GM23338 (cell line): ENCODE data around the gene COBLL1. TPM values are rescaled to one million over a fixed set of nuclear protein-coding genes. Genes with fewer than 3 reads are reported as not detected.

Experiments used
- ATAC-seq: fragments of 200-7000 bp; cut with Tn5 transposase; 3 replicates; pipeline ENCODE4 v1.9.1; 2020
- DNase-seq: peaks from one replicate; pipeline ENCODE4 v3.0.0-alpha.2; 2015; ENCODE audit warnings: low spot score
- H2AFZ ChIP-seq: fragments of 200-600 bp; sonication (generic); 2 replicates; pipeline ENCODE4 v1.8.0; 2016; ENCODE audit warnings: antibody characterized with exemption, mild to moderate bottlenecking, moderate library complexity
- H3F3A ChIP-seq: fragments of 200-600 bp; sonication (generic); replicated peaks from 2 replicates; pipeline ENCODE4 v1.8.0; 2017; ENCODE audit warnings: antibody characterized with exemption, mixed run types, low read depth
- H3K27ac ChIP-seq: fragments of 200-600 bp; sonication (generic); 2 replicates; pipeline ENCODE4 v1.6.1; 2016; ENCODE audit warnings: low read depth
- H3K27me3 ChIP-seq: fragments of 200-600 bp; sonication (generic); 2 replicates; pipeline ENCODE4 v1.8.0; 2016; ENCODE audit warnings: mild to moderate bottlenecking, mixed run types, moderate library complexity; ENCODE audit not compliant: insufficient read depth
- H3K36me3 ChIP-seq: fragments of 200-600 bp; sonication (generic); 2 replicates; pipeline ENCODE4 v1.8.0; 2016; ENCODE audit warnings: mild to moderate bottlenecking; ENCODE audit not compliant: insufficient read depth
- H3K4me1 ChIP-seq: fragments of 200-600 bp; sonication (generic); 2 replicates; pipeline ENCODE4 v1.8.0; 2016; ENCODE audit warnings: mild to moderate bottlenecking, moderate library complexity; ENCODE audit not compliant: insufficient read depth
- H3K4me2 ChIP-seq: fragments of 200-600 bp; sonication (generic); 2 replicates; pipeline ENCODE4 v1.7.1; 2017; ENCODE audit warnings: mixed run types
- H3K4me3 ChIP-seq: fragments of 200-600 bp; sonication (generic); 2 replicates; pipeline ENCODE4 v1.6.1; 2016; ENCODE audit warnings: mixed run types
- H3K79me2 ChIP-seq: fragments of 200-600 bp; sonication (generic); replicated peaks from 2 replicates; pipeline ENCODE4 v1.8.0; 2017; ENCODE audit warnings: mild to moderate bottlenecking; ENCODE audit not compliant: insufficient read depth
- H3K9me2 ChIP-seq: fragments of 200-600 bp; sonication (generic); 2 replicates; pipeline ENCODE4 v1.8.0; 2017; ENCODE audit not compliant: insufficient read depth
- H4K20me1 ChIP-seq: fragments of 200-600 bp; sonication (generic); replicated peaks from 2 replicates; pipeline ENCODE4 v1.8.0; 2017; ENCODE audit warnings: mild to moderate bottlenecking; ENCODE audit not compliant: insufficient read depth
- H3K27ac Mint-ChIP-seq: 2 replicates; pipeline ENCODE4 v1.8.0; 2020; ENCODE audit warnings: inconsistent platforms, mild to moderate bottlenecking, moderate library complexity, mixed read lengths
- H3K27me3 Mint-ChIP-seq: 3 replicates; pipeline ENCODE4 v1.8.0; 2022; ENCODE audit warnings: low read depth, mild to moderate bottlenecking, moderate library complexity, mixed read lengths, inconsistent platforms; ENCODE audit not compliant: insufficient read depth, poor library complexity
- H3K36me3 Mint-ChIP-seq: 3 replicates; pipeline ENCODE4 v1.8.0; 2021; ENCODE audit warnings: low read depth, mild to moderate bottlenecking, inconsistent platforms, moderate library complexity, mixed read lengths
- H3K4me1 Mint-ChIP-seq: 3 replicates; pipeline ENCODE4 v1.8.0; 2020; ENCODE audit warnings: mild to moderate bottlenecking, inconsistent platforms, mixed read lengths
- H3K4me3 Mint-ChIP-seq: 3 replicates; pipeline ENCODE4 v1.8.0; 2021; ENCODE audit warnings: moderate library complexity, mild to moderate bottlenecking, inconsistent platforms, mixed read lengths
- H3K9me3 Mint-ChIP-seq: 3 replicates; pipeline ENCODE4 v1.8.0; 2020; ENCODE audit warnings: moderate library complexity, mild to moderate bottlenecking, inconsistent platforms, mixed read lengths
- CREB1 ChIP-seq: fragments of 250-450 bp; sonication (Bioruptor Pico); IDR thresholded peaks from 2 replicates; pipeline ENCODE4 v1.5.0; 2020; ENCODE audit warnings: low read depth, mild to moderate bottlenecking, moderate library complexity
- ETS1 ChIP-seq: IDR thresholded peaks from 2 replicates; pipeline ENCODE4 v1.6.1; 2016; ENCODE audit warnings: antibody characterized with exemption
- EZH2 ChIP-seq: fragments of 200-600 bp; sonication (generic); IDR thresholded peaks from one replicate; pipeline ENCODE4 v1.8.0; 2017; ENCODE audit warnings: antibody characterized with exemption, mild to moderate bottlenecking, low read depth; ENCODE audit not compliant: unreplicated experiment
- EZH2phosphoT487 ChIP-seq: fragments of 200-600 bp; sonication (generic); IDR thresholded peaks from one replicate; pipeline ENCODE4 v1.8.1; 2018; ENCODE audit warnings: antibody characterized with exemption; ENCODE audit not compliant: unreplicated experiment
- JUNB ChIP-seq: IDR thresholded peaks from one replicate; pipeline ENCODE4 v1.6.1; 2016; ENCODE audit warnings: antibody characterized with exemption; ENCODE audit not compliant: unreplicated experiment
- NANOG ChIP-seq: IDR thresholded peaks from 2 replicates; pipeline ENCODE4 v1.6.1; 2016; ENCODE audit warnings: antibody characterized with exemption, borderline replicate concordance
- POLR2AphosphoS5 ChIP-seq: IDR thresholded peaks from 2 replicates; pipeline ENCODE4 v1.6.1; 2016; ENCODE audit warnings: antibody characterized with exemption, low read depth
- STAT1 ChIP-seq: IDR thresholded peaks from one replicate; pipeline ENCODE4 v1.6.1; 2016; ENCODE audit warnings: antibody characterized with exemption; ENCODE audit not compliant: unreplicated experiment
- ZNF114 ChIP-seq: fragments of 250-450 bp; sonication (Bioruptor Pico); IDR thresholded peaks from 2 replicates; pipeline ENCODE4 v1.5.0; 2020; ENCODE audit warnings: mild to moderate bottlenecking, moderate library complexity
- ZNF331 ChIP-seq: fragments of 250-450 bp; sonication (Bioruptor Pico); IDR thresholded peaks from 2 replicates; pipeline ENCODE4 v1.5.0; 2020; ENCODE audit warnings: low read depth, mild to moderate bottlenecking, moderate library complexity
- polyA plus RNA-seq: library from polyadenylated mRNA; unstranded; fragments of >200 nt; fragmentation: Nextera tagmentation; extraction: Ambion mirVana; gene quantifications from 2 replicates; pipeline ENCODE4 v1.2.1, GENCODE V29; 2016
- total RNA-seq: library from RNA; depleted of rRNA; stranded (reverse); fragments of >200 nt; shearing (Covaris generic); gene quantifications from 2 replicates; pipeline ENCODE4 v1.2.3, GENCODE V29; 2014
- TF ChIP-seq, protein P1 (sequence below): fragments of 250-450 bp; sonication (Bioruptor Pico); IDR thresholded peaks from 2 replicates; pipeline ENCODE4 v1.5.0; 2020; ENCODE audit warnings: mild to moderate bottlenecking, moderate library complexity
- TF ChIP-seq, protein P2 (sequence below), 2 experiments: fragments of 200-600 bp in 1 of 2; sonication (generic) in 1 of 2; conservative IDR thresholded peaks; 2 replicates each; pipeline versions ENCODE4 v1.5.1 to v1.6.1; 2016 to 2017; ENCODE audit warnings: antibody characterized with exemption in 2 of 2, low read depth in 2 of 2, mild to moderate bottlenecking in 2 of 2, moderate library complexity in 1 of 2

The COBLL1 gene
- total and polyA plus RNA-seq, 2 experiments from 2014 or later: 2.9 to 7.4 TPM

GRCh38 chr2:164752956-164753355, 88.7 kb downstream of the COBLL1 start:
- TF ChIP-seq EZH2phosphoT487 (no peak), NANOG (no peak), ZNF331 (CRISPR knock-in tag) (no peak), ETS1 (no peak), STAT1 (no peak), CREB1 (CRISPR knock-in tag) (no peak), JUNB (no peak), EZH2 (no peak), ZNF114 (CRISPR knock-in tag) (no peak), POLR2AphosphoS5 (no peak)
- TF ChIP-seq, protein P1, sequence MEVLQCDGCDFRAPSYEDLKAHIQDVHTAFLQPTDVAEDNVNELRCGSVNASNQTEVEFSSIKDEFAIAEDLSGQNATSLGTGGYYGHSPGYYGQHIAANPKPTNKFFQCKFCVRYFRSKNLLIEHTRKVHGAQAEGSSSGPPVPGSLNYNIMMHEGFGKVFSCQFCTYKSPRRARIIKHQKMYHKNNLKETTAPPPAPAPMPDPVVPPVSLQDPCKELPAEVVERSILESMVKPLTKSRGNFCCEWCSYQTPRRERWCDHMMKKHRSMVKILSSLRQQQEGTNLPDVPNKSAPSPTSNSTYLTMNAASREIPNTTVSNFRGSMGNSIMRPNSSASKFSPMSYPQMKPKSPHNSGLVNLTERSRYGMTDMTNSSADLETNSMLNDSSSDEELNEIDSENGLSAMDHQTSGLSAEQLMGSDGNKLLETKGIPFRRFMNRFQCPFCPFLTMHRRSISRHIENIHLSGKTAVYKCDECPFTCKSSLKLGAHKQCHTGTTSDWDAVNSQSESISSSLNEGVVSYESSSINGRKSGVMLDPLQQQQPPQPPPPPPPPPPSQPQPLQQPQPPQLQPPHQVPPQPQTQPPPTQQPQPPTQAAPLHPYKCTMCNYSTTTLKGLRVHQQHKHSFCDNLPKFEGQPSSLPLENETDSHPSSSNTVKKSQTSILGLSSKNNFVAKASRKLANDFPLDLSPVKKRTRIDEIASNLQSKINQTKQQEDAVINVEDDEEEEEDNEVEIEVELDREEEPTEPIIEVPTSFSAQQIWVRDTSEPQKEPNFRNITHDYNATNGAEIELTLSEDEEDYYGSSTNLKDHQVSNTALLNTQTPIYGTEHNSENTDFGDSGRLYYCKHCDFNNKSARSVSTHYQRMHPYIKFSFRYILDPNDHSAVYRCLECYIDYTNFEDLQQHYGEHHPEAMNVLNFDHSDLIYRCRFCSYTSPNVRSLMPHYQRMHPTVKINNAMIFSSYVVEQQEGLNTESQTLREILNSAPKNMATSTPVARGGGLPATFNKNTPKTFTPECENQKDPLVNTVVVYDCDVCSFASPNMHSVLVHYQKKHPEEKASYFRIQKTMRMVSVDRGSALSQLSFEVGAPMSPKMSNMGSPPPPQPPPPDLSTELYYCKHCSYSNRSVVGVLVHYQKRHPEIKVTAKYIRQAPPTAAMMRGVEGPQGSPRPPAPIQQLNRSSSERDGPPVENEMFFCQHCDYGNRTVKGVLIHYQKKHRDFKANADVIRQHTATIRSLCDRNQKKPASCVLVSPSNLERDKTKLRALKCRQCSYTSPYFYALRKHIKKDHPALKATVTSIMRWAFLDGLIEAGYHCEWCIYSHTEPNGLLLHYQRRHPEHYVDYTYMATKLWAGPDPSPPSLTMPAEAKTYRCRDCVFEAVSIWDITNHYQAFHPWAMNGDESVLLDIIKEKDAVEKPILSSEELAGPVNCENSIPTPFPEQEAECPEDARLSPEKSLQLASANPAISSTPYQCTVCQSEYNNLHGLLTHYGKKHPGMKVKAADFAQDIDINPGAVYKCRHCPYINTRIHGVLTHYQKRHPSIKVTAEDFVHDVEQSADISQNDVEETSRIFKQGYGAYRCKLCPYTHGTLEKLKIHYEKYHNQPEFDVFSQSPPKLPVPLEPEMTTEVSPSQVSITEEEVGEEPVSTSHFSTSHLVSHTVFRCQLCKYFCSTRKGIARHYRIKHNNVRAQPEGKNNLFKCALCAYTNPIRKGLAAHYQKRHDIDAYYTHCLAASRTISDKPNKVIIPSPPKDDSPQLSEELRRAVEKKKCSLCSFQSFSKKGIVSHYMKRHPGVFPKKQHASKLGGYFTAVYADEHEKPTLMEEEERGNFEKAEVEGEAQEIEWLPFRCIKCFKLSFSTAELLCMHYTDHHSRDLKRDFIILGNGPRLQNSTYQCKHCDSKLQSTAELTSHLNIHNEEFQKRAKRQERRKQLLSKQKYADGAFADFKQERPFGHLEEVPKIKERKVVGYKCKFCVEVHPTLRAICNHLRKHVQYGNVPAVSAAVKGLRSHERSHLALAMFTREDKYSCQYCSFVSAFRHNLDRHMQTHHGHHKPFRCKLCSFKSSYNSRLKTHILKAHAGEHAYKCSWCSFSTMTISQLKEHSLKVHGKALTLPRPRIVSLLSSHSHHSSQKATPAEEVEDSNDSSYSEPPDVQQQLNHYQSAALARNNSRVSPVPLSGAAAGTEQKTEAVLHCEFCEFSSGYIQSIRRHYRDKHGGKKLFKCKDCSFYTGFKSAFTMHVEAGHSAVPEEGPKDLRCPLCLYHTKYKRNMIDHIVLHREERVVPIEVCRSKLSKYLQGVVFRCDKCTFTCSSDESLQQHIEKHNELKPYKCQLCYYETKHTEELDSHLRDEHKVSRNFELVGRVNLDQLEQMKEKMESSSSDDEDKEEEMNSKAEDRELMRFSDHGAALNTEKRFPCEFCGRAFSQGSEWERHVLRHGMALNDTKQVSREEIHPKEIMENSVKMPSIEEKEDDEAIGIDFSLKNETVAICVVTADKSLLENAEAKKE (CRISPR knock-in tag): no peak
- TF ChIP-seq, protein P2, sequence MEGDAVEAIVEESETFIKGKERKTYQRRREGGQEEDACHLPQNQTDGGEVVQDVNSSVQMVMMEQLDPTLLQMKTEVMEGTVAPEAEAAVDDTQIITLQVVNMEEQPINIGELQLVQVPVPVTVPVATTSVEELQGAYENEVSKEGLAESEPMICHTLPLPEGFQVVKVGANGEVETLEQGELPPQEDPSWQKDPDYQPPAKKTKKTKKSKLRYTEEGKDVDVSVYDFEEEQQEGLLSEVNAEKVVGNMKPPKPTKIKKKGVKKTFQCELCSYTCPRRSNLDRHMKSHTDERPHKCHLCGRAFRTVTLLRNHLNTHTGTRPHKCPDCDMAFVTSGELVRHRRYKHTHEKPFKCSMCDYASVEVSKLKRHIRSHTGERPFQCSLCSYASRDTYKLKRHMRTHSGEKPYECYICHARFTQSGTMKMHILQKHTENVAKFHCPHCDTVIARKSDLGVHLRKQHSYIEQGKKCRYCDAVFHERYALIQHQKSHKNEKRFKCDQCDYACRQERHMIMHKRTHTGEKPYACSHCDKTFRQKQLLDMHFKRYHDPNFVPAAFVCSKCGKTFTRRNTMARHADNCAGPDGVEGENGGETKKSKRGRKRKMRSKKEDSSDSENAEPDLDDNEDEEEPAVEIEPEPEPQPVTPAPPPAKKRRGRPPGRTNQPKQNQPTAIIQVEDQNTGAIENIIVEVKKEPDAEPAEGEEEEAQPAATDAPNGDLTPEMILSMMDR (conservative IDR thresholded peaks at IDR 0.05; ENCODE audit: low read depth in 2 of 2): no peak
- H3K36me3 Mint-ChIP-seq: no peaks in the 10 kb centered on the region
- Histone ChIP-seq H3K36me3 (no peaks in the 10 kb centered on the region), H3K27me3 (no peaks in the 10 kb centered on the region), H3K4me2 (no peak overlapping the region), H3K9me2 (0 out of 2 replicates have a peak, but pooled peaks cover 7% of the 10 kb centered on the region), H4K20me1 (no peaks in the 10 kb centered on the region), H3K4me1 (no peaks in the 10 kb centered on the region), H3F3A (no peaks in the 10 kb centered on the region), H3K27ac (no peak overlapping the region), H3K79me2 (no peaks in the 10 kb centered on the region), H3K4me3 (no peak overlapping the region), H2AFZ (no peak overlapping the region)
- no peaks in the 10 kb centered on the region for H3K4me1 Mint-ChIP-seq
- no peaks in the 10 kb centered on the region for H3K27me3 Mint-ChIP-seq
- DNase-seq: no peak
- no peak for ATAC-seq
- no peaks in the 10 kb centered on the region for H3K9me3 Mint-ChIP-seq
- no peak overlapping the region for H3K27ac Mint-ChIP-seq
- H3K4me3 Mint-ChIP-seq: no peak overlapping the region
